Smooth muscle cell (in vitro differentiated cells): ENCODE measurements around the gene MAPK8. TPM values are rescaled to one million over a fixed set of nuclear protein-coding genes. Genes with fewer than 3 reads are reported as not detected.

Experiments
- DNase-seq: peaks from one replicate; lab custom pipeline; 2025; ENCODE audit not compliant: unreplicated experiment; lab: John Stamatoyannopoulos, UW
- H2AFZ ChIP-seq: fragments of 200-600 bp; sonication (generic); 2 replicates; pipeline ENCODE4 v1.6.0; 2016; ENCODE audit warnings: antibody characterized with exemption, low read depth, mild to moderate bottlenecking
- H3F3A ChIP-seq: fragments of 200-600 bp; sonication (generic); 2 replicates; pipeline ENCODE4 v1.6.0; 2017; ENCODE audit warnings: antibody characterized with exemption, low read depth
- H3K27ac ChIP-seq: fragments of 200-600 bp; sonication (generic); 2 replicates; pipeline ENCODE4 v1.5.1; 2016; ENCODE audit warnings: low read depth, mild to moderate bottlenecking
- H3K27me3 ChIP-seq: fragments of 200-600 bp; sonication (generic); 2 replicates; pipeline ENCODE4 v1.6.1; 2016; ENCODE audit warnings: low read depth, mild to moderate bottlenecking
- H3K36me3 ChIP-seq: fragments of 200-600 bp; sonication (generic); 2 replicates; pipeline ENCODE4 v1.5.1; 2016; ENCODE audit warnings: low read depth
- H3K4me1 ChIP-seq: fragments of 200-600 bp; sonication (generic); 2 replicates; pipeline ENCODE4 v1.5.1; 2016; ENCODE audit warnings: low read depth
- H3K4me2 ChIP-seq: fragments of 200-600 bp; sonication (generic); 2 replicates; pipeline ENCODE4 v1.6.0; 2016; ENCODE audit warnings: mild to moderate bottlenecking
- H3K4me3 ChIP-seq: fragments of 200-600 bp; sonication (generic); 2 replicates; pipeline ENCODE4 v1.5.1; 2016; ENCODE audit warnings: mild to moderate bottlenecking
- H3K79me2 ChIP-seq: fragments of 200-600 bp; sonication (generic); 2 replicates; pipeline ENCODE4 v1.6.0; 2016; ENCODE audit warnings: low read depth, mild to moderate bottlenecking
- H3K9ac ChIP-seq: fragments of 200-600 bp; sonication (generic); 2 replicates; pipeline ENCODE4 v1.6.0; 2016; ENCODE audit warnings: low read depth
- H3K9me3 ChIP-seq: fragments of 200-600 bp; sonication (generic); replicated peaks from 2 replicates; pipeline ENCODE4 v1.5.1; 2016; ENCODE audit warnings: low read depth
- H4K20me1 ChIP-seq: fragments of 200-600 bp; sonication (generic); 2 replicates; pipeline ENCODE4 v1.6.0; 2016; ENCODE audit warnings: low read depth
- WGBS: methylation state at CpG from one replicate; pipeline ENCODE4 v1.1.7; 2016; ENCODE audit warnings: low lambda C conversion rate; 5-methylcytosine and 5-hydroxymethylcytosine counted together
- polyA plus RNA-seq: library from polyadenylated mRNA; unstranded; fragments of >200 nt; fragmentation: Nextera tagmentation; extraction: Ambion mirVana; gene quantifications from 2 replicates; pipeline ENCODE4 v1.2.1, GENCODE V29; 2016
- total RNA-seq: library from RNA; depleted of rRNA; stranded (reverse); fragments of >200 nt; gene quantifications from 2 replicates; pipeline ENCODE4 v1.2.3, GENCODE V29; 2014
- TF ChIP-seq, protein P1 (sequence below): fragments of 200-600 bp; sonication (generic); IDR thresholded peaks from 2 replicates; pipeline ENCODE4 v1.5.1; 2017; ENCODE audit warnings: borderline replicate concordance, mild to moderate bottlenecking, antibody characterized with exemption; ENCODE audit not compliant: insufficient read depth, poor library complexity, severe bottlenecking

MAPK8 gene
- total and polyA plus RNA-seq, 2 experiments from 2014 or later, result 13.1 to 45.5 TPM

DNA sequence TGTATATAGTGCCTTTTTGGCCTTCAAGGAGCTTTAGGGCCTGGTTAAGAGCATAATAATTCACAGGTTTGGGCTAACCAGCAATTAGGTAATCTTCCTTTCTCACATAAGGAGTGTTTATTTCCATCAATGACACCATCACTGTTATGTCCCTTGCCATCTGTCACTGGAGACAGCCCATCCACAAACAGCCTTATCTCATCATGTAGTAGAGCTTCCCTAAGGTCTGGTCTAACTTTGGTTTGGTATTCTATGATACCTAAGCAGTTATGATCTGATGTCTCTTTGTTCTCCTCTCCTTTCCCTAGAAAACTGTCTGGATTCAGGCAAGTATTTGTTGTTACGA, 26.4 kb downstream of the MAPK8 start:
- no peaks in the 10 kb centered on the region for H3F3A ChIP-seq
- TF ChIP-seq, protein P1, sequence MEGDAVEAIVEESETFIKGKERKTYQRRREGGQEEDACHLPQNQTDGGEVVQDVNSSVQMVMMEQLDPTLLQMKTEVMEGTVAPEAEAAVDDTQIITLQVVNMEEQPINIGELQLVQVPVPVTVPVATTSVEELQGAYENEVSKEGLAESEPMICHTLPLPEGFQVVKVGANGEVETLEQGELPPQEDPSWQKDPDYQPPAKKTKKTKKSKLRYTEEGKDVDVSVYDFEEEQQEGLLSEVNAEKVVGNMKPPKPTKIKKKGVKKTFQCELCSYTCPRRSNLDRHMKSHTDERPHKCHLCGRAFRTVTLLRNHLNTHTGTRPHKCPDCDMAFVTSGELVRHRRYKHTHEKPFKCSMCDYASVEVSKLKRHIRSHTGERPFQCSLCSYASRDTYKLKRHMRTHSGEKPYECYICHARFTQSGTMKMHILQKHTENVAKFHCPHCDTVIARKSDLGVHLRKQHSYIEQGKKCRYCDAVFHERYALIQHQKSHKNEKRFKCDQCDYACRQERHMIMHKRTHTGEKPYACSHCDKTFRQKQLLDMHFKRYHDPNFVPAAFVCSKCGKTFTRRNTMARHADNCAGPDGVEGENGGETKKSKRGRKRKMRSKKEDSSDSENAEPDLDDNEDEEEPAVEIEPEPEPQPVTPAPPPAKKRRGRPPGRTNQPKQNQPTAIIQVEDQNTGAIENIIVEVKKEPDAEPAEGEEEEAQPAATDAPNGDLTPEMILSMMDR, result no peak
- H4K20me1 ChIP-seq, result peaks cover 28% of the 10 kb centered on the region
- no peak for DNase-seq
- H3K9ac ChIP-seq, result no peak overlapping the region
- no peak overlapping the region for H3K4me3 ChIP-seq
- H3K36me3 ChIP-seq, result no peaks in the 10 kb centered on the region
- H3K27me3 ChIP-seq, result no peaks in the 10 kb centered on the region
- 97% methylated on average over 1 of the region's 1 CpG for WGBS
- H3K79me2 ChIP-seq, result peaks cover 37% of the 10 kb centered on the region
- H3K4me1 ChIP-seq, result no peaks in the 10 kb centered on the region
- H3K9me3 ChIP-seq, result no peaks in the 10 kb centered on the region
- H3K4me2 ChIP-seq, result no peak overlapping the region
- no peak overlapping the region for H3K27ac ChIP-seq
- no peak overlapping the region for H2AFZ ChIP-seq

DNA sequence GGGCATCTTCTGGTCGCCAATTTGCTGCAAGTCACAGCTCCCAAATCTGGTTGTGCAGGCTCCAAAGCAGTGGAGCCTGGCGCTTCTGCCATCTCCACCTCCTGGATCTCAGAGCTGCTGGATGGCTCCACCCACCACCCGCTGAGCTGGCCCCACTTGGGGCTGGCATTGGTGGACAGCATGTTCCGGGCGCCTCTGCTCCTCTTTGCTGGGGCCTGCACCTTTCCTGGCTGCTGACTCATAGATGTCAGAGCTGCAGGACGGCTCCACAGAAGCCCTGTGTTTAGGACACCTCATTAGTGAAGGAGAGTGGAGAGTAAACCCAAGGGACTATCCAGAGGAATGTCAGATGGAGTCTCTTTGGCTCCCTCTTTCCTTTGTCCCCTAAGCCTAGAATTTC, 27.4 kb downstream of the MAPK8 start:
- Histone ChIP-seq H3F3A (no peaks in the 10 kb centered on the region), H3K4me2 (no peak overlapping the region), H4K20me1 (peaks cover 30% of the 10 kb centered on the region), H3K36me3 (no peaks in the 10 kb centered on the region), H3K9ac (no peak overlapping the region), H3K4me1 (no peaks in the 10 kb centered on the region), H3K9me3 (no peaks in the 10 kb centered on the region), H2AFZ (no peak overlapping the region), H3K4me3 (no peak overlapping the region), H3K79me2 (peaks cover 29% of the 10 kb centered on the region), H3K27ac (no peak overlapping the region), H3K27me3 (no peaks in the 10 kb centered on the region)
- TF ChIP-seq, protein P1, result no peak
- WGBS, result 79% methylated on average over 6 of the region's 6 CpGs
- DNase-seq, result no peak

DNA sequence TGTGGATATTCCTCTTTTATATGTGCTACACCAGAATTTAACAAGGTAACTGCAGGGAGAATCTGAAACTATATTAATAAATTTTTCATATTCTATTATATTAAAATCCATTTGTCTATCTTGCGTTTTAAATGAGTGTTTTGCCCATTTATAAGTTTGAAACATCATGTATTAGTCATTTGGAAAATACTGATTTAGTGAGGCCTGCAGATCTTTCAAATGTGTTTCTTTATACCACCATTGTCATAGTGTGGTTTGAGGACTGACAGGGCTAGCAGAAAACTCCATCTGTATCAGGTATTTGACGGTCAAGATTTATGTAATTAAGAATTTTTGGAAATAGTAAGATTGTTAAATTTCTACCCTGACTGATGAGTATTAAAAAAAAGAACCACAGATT, 29.3 kb downstream of the MAPK8 start:
- no peaks in the 10 kb centered on the region for H3K4me1 ChIP-seq
- H3K27ac ChIP-seq, result no peak overlapping the region
- no peaks in the 10 kb centered on the region for H3K27me3 ChIP-seq
- H3K36me3 ChIP-seq, result no peaks in the 10 kb centered on the region
- 75% methylated on average over 2 of the region's 2 CpGs for WGBS
- DNase-seq, result no peak
- H4K20me1 ChIP-seq, result peaks cover 46% of the 10 kb centered on the region
- no peaks in the 10 kb centered on the region for H3F3A ChIP-seq
- peaks cover 25% of the 10 kb centered on the region for H3K79me2 ChIP-seq
- no peak overlapping the region for H2AFZ ChIP-seq
- H3K4me2 ChIP-seq, result no peak overlapping the region
- TF ChIP-seq, protein P1, result no peak
- no peaks in the 10 kb centered on the region for H3K9me3 ChIP-seq
- H3K9ac ChIP-seq, result no peak overlapping the region
- no peak overlapping the region for H3K4me3 ChIP-seq

DNA sequence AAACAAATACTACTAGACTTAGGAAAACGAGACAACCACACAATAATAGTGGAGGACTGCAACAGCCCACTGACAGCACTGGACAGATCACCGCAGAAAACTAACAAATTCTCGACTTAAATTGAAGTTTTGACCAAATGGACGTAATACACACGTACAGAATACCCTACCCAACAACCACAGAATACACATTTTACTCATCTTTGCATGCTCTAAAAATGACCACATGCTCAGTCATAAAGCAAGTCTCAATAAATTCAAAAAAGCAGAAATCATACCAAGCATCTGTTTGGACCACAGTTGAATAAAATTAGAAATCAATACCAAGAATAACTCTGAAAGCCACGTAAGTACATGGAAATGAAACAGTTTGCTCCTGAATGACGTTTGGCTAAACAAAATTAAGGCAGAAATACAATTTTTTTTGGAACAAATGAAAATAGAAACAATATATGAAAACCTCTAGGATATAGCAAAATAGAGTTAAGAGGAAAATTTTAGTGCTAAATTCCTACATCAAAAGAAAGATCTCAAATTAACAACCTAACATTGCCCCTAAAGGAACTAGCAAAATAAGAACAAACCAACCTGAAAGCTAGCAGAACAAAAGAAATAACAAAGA, 30.6 kb downstream of the MAPK8 start:
- Histone ChIP-seq H3K27me3 (no peaks in the 10 kb centered on the region), H3K27ac (no peak overlapping the region), H3K9ac (no peak overlapping the region), H4K20me1 (peaks cover 58% of the 10 kb centered on the region), H3K9me3 (no peaks in the 10 kb centered on the region), H3K4me1 (no peaks in the 10 kb centered on the region), H3K36me3 (no peaks in the 10 kb centered on the region), H3K79me2 (peaks cover 26% of the 10 kb centered on the region), H3K4me2 (no peak overlapping the region), H3F3A (no peaks in the 10 kb centered on the region), H3K4me3 (no peak overlapping the region), H2AFZ (no peak overlapping the region)
- WGBS, result 97% methylated on average over 7 of the region's 7 CpGs
- TF ChIP-seq, protein P1, result no peak
- DNase-seq, result no peak
